Stimulated activated CD4-positive, alpha-beta T cell treated with anti-CD3 and anti-CD28 coated beads, Interleukin-2, amount 100 ng/mL, for 48 hours (primary cell): ENCODE data around the gene P4HA1.

Source experiments
- DNase-seq, 2 donors: peaks; one replicate each; pipeline ENCODE4 v3.0.0-alpha.2; 2020

P4HA1 gene

GRCh38 chr10:73093922-73094850 is 2.5 kb downstream of the P4HA1 start:
- DNase-seq, result no peak

- no peak for DNase-seq
These were observed 3.8 kb downstream of the P4HA1 start for GRCh38 chr10:73092830-73093229.

DNA sequence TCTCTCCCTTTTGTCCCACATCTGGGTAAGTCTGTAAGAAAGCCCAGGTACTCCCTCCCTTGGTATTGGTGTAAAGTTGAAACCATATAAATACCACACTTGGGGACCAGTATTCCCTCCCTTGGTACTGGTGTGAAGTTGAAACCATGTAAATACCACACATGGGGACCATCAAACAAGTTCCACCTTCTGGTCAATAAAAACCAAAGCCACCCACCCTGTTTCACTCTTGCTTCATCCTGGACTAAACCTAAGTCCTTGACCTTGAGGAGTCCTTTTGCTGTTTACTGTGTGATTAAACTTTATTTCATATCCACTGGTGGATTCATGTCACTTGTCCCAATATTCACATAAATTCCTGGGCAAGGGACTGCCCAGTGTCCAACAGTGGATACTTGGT is 8.4 kb downstream of the P4HA1 start:
- no peak for DNase-seq

DNA sequence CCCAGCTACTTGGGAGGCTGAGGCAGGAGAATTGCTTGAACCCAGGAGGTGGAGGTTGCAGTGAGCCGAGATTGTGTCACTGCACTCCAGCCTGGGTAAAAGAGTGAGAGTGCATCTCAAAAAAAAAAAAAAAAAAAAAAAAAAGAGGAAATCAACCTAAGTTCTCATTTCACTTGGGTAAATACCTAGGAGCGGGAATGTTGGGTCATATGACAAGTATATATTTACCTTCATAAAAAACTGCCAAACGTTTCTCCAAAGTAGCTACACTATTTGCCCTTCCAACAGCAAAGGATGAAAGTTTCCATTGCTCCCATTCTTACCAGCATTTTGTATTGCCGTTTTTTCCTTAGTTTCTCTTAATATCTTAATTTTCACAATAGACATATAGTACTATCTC is 9.8 kb downstream of the P4HA1 start:
- DNase-seq, result no peak

DNA sequence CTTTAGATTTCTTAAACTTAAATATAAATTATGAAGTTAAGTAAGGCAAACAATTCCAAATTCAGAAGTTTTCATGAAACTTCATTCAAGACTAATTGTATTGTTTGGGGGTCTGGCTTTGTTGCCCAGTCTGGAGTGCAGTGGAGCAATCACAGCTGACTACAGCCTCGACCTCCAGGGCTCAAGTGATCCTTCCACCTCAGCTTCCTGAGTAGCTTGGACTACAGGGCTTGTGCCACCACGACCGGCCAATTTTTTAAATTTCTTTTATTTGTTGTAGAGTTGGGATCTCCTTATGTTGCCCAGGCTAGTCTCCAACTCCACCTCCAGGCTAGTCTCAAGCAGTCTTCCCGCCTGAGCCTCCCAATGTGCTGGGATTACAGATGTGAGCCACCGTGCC is 12.5 kb downstream of the P4HA1 start:
- DNase-seq, result no peak

- no peak for DNase-seq
These were observed 13.4 kb downstream of the P4HA1 start for GRCh38 chr10:73083221-73083620.

GRCh38 chr10:73079779-73080541 is 16.7 kb downstream of the P4HA1 start:
- DNase-seq, result no peak

- no peak for DNase-seq
These were observed 20.1 kb downstream of the P4HA1 start for GRCh38 chr10:73076360-73077183.

GRCh38 chr10:73075829-73076228 is 20.8 kb downstream of the P4HA1 start:
- no peak for DNase-seq

GRCh38 chr10:73073627-73074026 is 23.0 kb downstream of the P4HA1 start:
- DNase-seq, result no peak

DNA sequence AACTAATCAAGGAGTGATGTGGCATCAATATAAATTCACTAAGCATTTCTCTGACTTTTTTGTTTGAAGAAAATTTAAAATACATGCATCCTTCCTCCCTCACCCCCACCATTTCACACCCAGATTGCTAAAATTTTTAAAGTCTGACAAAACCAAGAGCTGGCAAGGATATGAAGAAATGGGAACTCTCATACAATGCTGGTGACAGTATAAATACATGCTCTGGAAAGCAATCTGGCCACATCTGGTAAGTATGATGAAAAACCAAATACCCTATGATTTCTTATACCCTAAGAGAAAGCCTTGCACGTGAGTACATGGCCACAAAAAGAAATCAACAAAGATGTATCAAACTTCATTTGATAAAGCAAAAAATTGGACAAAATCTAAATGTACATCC is 31.2 kb downstream of the P4HA1 start:
- DNase-seq, result no peak

- DNase-seq, result no peak
These were observed 34.9 kb downstream of the P4HA1 start for GRCh38 chr10:73061743-73062142.

DNA sequence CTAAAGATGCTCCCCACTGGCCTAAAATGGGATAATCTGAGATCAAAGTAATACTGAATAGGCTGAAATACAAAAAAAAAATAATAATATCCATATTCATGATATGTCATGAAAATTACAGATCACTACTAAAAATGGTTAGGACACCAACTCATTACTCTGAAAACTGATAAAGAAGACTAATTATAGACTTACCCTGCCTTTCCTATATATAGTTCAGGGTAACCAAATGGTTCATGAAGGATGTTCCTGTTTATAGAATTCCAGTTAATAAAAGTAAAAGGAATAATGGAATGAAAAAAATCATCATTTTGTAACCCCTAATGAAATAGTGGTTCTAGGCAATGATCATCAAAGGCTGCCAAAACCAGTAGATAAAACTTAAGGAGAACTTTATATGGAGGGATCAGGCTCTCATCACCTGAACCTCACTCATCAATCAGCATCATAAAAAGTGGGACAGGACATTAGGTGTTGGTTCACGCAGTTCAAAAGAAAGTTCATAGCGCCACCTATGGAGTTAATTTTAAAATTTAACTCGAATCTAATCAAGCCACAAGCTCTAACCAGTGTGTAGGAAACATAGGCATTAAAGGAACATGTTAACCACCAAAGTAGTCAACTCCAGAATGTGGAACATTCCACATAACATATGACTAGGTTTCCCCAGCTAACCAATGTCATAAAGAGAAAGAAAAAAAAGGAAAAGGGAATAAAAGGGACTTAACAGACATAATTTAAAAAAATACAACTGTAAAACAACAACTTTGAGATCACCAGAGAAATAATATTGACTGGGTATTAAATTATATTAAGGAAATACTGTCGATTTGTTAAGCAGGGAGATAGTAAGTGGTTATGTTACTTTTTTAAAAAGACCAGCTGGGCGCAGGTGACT is 35.7 kb downstream of the P4HA1 start:
- no peak for DNase-seq

GRCh38 chr10:73060173-73060572 is 36.5 kb downstream of the P4HA1 start:
- DNase-seq, result no peak

GRCh38 chr10:73058057-73058591 is 38.5 kb downstream of the P4HA1 start:
- DNase-seq, result no peak

DNA sequence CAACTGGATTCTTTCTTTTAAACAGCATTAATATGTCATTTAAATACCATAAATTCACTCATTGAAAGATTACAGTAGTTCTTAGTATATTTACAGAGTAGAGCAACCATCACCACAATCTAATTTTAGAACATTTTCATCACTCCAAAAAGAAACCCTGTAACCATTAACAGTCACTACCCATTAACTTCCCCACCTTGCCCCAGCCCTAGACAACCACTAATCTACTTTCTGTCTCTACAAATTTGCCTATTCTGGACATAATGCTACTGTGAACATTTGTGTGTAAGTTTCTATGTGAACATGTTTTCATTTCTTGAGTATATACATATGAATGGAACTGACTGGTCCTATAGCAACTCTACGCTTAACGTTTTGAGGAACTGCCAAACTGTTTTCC is 42.4 kb downstream of the P4HA1 start:
- no peak for DNase-seq

DNA sequence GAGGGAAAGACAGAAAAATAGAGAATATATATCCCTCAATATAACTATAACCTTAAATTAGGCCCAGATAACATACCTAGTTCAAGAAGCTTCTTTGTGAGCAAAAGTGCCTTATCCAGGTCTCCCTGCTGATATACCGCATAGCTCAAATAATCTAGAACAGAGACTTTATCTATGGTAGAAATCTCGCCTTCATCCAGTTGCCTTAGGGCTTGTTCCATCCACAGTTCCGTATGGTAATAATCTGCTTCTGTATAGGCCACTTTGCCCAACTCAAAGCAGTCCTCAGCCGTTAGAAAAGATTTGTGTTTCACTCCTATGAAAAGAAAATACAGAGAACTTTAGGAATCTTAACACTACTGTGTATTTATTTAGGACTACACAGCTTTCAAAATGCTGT is 43.4 kb downstream of the P4HA1 start:
- no peak for DNase-seq

DNA sequence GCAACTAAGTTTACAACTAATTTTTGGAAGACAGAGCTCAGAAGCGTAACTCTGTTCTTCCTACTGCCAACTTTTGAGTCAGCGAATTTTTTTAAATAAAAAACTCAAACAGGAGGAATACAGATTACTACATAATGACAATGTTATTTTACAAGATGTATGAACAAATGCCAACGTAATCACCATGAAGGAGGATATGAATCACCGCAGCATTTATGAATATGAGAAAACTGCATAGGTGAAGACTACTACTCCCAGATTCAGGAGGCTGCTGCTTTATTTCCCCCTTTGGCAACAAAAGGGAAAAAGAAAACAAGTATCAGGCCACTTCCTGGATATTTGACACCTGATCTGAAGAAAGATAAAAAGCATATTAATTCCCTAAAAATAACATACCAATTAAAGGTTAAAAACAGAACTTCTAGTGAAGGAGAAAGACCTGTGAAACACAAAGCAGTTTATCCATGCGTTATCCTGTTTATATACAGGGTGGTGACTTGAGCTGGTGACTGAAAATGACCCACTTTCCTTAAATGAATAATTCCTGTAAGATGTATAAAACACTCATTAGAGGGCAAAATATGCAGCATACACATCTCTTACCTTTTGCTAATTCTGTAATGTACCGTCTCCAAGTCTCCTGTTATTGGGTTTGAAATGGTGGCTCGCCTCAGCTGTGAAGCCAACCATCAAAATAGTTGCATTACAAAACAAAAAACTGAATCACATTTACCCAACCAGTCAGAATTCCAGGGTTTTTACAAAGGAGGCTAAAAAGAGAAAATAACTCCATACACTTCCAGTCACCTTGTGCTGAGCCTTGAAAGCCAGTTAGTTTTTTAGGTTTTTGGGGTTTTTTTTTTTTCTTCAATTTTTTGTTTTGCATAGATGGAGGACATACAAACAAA is 52.0 kb downstream of the P4HA1 start:
- no peak for DNase-seq

- no peak for DNase-seq
These were observed 52.8 kb downstream of the P4HA1 start for GRCh38 chr10:73043766-73044377.

- no peak for DNase-seq
These were observed 53.3 kb downstream of the P4HA1 start for GRCh38 chr10:73043319-73043718.
